H1 (cell line): ENCODE data around the gene CEP83. TPM values are rescaled to one million over a fixed set of nuclear protein-coding genes. Genes with fewer than 3 reads are reported as not detected.

Experiments used
- CTCF ChIA-PET: fragments of 300-600 bp; sonication (Branson Sonifier 250); formaldehyde crosslinking; loops from one replicate; lab custom pipeline; 2021; ENCODE audit not compliant: partially characterized antibody; lab: Charles Lee
- POLR2A ChIA-PET: fragments of 300-600 bp; sonication (Branson Sonifier 250); formaldehyde crosslinking; loops from one replicate; lab custom pipeline; 2021; ENCODE audit warnings: inconsistent platforms; ENCODE audit not compliant: partially characterized antibody; lab: Charles Lee
- DNase-seq, 2 experiments: peaks; one replicate each; pipeline versions ENCODE4 v3.0.0 to v3.0.0-alpha.2; 2010 to 2022; ENCODE audit warnings: low spot score in 2 of 2, low read depth in 1 of 2, mixed read lengths in 1 of 2
- FAIRE-seq: peaks from 2 replicates; lab custom pipeline; 2011; peaks lifted over from hg19 to GRCh38; lab: Jason Lieb, UNC
- H2AFZ ChIP-seq: 2 replicates; pipeline ENCODE4 v1.8.1; 2012; ENCODE audit warnings: low read length, inconsistent platforms
- H2AK5ac ChIP-seq: 2 replicates; pipeline ENCODE4 v1.6.1; 2013; ENCODE audit warnings: low read depth, low read length
- H2BK120ac ChIP-seq: replicated peaks from 2 replicates; pipeline ENCODE3; 2013; ENCODE audit warnings: low read depth, low read length, inconsistent platforms
- H2BK12ac ChIP-seq: 2 replicates; pipeline ENCODE4 v1.6.1; 2013; ENCODE audit warnings: low read depth, low read length
- H2BK15ac ChIP-seq: 2 replicates; pipeline ENCODE4 v1.6.1; 2013; ENCODE audit warnings: low read length
- H2BK20ac ChIP-seq: 2 replicates; pipeline ENCODE4 v1.6.1; 2013; ENCODE audit warnings: low read length
- H2BK5ac ChIP-seq: 2 replicates; pipeline ENCODE4 v1.6.1; 2013; ENCODE audit warnings: low read depth, low read length
- H3K14ac ChIP-seq: 2 replicates; pipeline ENCODE4 v1.6.1; 2013; ENCODE audit warnings: inconsistent platforms; ENCODE audit not compliant: insufficient read length
- H3K18ac ChIP-seq: 2 replicates; pipeline ENCODE4 v1.6.1; 2013; ENCODE audit warnings: low read length; ENCODE audit errors: extremely low read depth
- H3K23ac ChIP-seq: 2 replicates; pipeline ENCODE4 v1.6.1; 2013; ENCODE audit warnings: inconsistent platforms; ENCODE audit not compliant: insufficient read length
- H3K23me2 ChIP-seq: 2 replicates; pipeline ENCODE4 v1.6.1; 2013; ENCODE audit warnings: low read depth, low read length
- H3K27ac ChIP-seq: 2 replicates; pipeline ENCODE4 v1.6.1; 2011; ENCODE audit warnings: low read depth, low read length, inconsistent platforms
- H3K27me3 ChIP-seq, 4 experiments: replicated peaks in 1 of 4; 1 replicate in 1 of 4; 2 replicates in 3 of 4; pipeline versions ENCODE4 v1.6.1 to v1.8.1; 2011 to 2013; ENCODE audit warnings: low read length in 3 of 4, mild to moderate bottlenecking in 3 of 4, inconsistent platforms in 2 of 4, mixed read lengths in 2 of 4, moderate library complexity in 1 of 4; ENCODE audit not compliant: control insufficient read depth in 3 of 4, insufficient read depth in 3 of 4; ENCODE audit errors: extremely low read depth in 1 of 4
- H3K36me3 ChIP-seq, 4 experiments: 2 replicates each; pipeline versions ENCODE4 v1.6.1 to v1.8.1; 2011 to 2013; ENCODE audit warnings: mild to moderate bottlenecking in 4 of 4, low read length in 3 of 4, moderate library complexity in 2 of 4, control low read depth in 1 of 4, inconsistent platforms in 1 of 4; ENCODE audit not compliant: insufficient read depth in 4 of 4, control insufficient read depth in 2 of 4
- H3K4ac ChIP-seq: replicated peaks from 2 replicates; pipeline ENCODE3; 2013; ENCODE audit warnings: low read length, low read depth, mixed read lengths, inconsistent platforms; ENCODE audit not compliant: insufficient read length
- H3K4me1 ChIP-seq, 4 experiments: replicated peaks in 1 of 4; 1 replicate in 1 of 4; 2 replicates in 3 of 4; pipeline versions ENCODE4 v1.6.1 to v1.8.1; 2011 to 2013; ENCODE audit warnings: low read length in 3 of 4, inconsistent platforms in 2 of 4, mixed read lengths in 1 of 4; ENCODE audit not compliant: insufficient read depth in 4 of 4, control insufficient read depth in 3 of 4
- H3K4me2 ChIP-seq, 2 experiments: 2 replicates each; pipeline versions ENCODE4 v1.6.1 to v1.8.1; 2011 to 2013; ENCODE audit warnings: low read depth in 2 of 2, low read length in 2 of 2, control low read depth in 1 of 2, inconsistent platforms in 1 of 2, mild to moderate bottlenecking in 1 of 2; ENCODE audit not compliant: insufficient read depth in 1 of 2
- H3K4me3 ChIP-seq, 4 experiments: fragments of 200-600, 300-600 bp in 1 of 4; sonication (generic), shearing (Covaris generic), sonication (Bioruptor Twin) in 1 of 4; 2 replicates each; pipeline versions ENCODE4 v1.5.1 to v1.8.1; 2011 to 2016; ENCODE audit warnings: low read length in 4 of 4, low read depth in 3 of 4, control low read depth in 2 of 4, inconsistent platforms in 2 of 4, mild to moderate bottlenecking in 2 of 4, mixed read lengths in 1 of 4, moderate library complexity in 1 of 4; ENCODE audit not compliant: insufficient read depth in 2 of 4; ENCODE audit errors: extremely low read depth in 1 of 4
- H3K56ac ChIP-seq: replicated peaks from 2 replicates; pipeline ENCODE3; 2013; ENCODE audit warnings: low read depth, mild to moderate bottlenecking, mixed read lengths, low read length, inconsistent platforms; ENCODE audit not compliant: insufficient read length
- H3K79me1 ChIP-seq: 2 replicates; pipeline ENCODE4 v1.6.1; 2013; ENCODE audit warnings: low read depth, low read length, control low read depth
- H3K79me2 ChIP-seq, 2 experiments: 2 replicates each; pipeline versions ENCODE4 v1.6.1 to v1.8.1; 2012 to 2013; ENCODE audit warnings: low read length in 2 of 2, mild to moderate bottlenecking in 2 of 2, inconsistent platforms in 1 of 2; ENCODE audit not compliant: insufficient read depth in 2 of 2, control insufficient read depth in 1 of 2
- H3K9ac ChIP-seq, 4 experiments: replicated peaks in 1 of 4; 1 replicate in 1 of 4; 2 replicates in 3 of 4; pipeline versions ENCODE4 v1.6.1 to v1.8.1; 2011 to 2013; ENCODE audit warnings: low read depth in 3 of 4, low read length in 3 of 4, control low read depth in 2 of 4, mild to moderate bottlenecking in 2 of 4, moderate library complexity in 2 of 4, inconsistent platforms in 1 of 4; ENCODE audit errors: extremely low read depth in 1 of 4
- H3K9me3 ChIP-seq, 2 experiments: 2 replicates each; pipeline versions ENCODE4 v1.6.1 to v1.8.1; 2012 to 2013; ENCODE audit warnings: mild to moderate bottlenecking in 2 of 2, moderate library complexity in 2 of 2, control low read depth in 1 of 2, inconsistent platforms in 1 of 2, low read depth in 1 of 2, low read length in 1 of 2, mixed read lengths in 1 of 2; ENCODE audit not compliant: insufficient read depth in 2 of 2
- H4K20me1 ChIP-seq, 2 experiments: replicated peaks in 1 of 2; 2 replicates each; pipeline versions ENCODE3 to v1.8.1; 2011 to 2013; ENCODE audit warnings: inconsistent platforms in 2 of 2, low read length in 2 of 2, mild to moderate bottlenecking in 1 of 2; ENCODE audit not compliant: insufficient read depth in 2 of 2, control insufficient read depth in 1 of 2
- H4K5ac ChIP-seq: 2 replicates; pipeline ENCODE4 v1.6.1; 2013; ENCODE audit warnings: low read length, low read depth, mixed read lengths, inconsistent platforms; ENCODE audit not compliant: insufficient read length
- H4K8ac ChIP-seq: 2 replicates; pipeline ENCODE4 v1.8.0; 2013; ENCODE audit warnings: mild to moderate bottlenecking, moderate library complexity, low read length, inconsistent platforms; ENCODE audit not compliant: insufficient read depth; ENCODE audit errors: extremely low read depth
- H4K91ac ChIP-seq: replicated peaks from 2 replicates; pipeline ENCODE3; 2013; ENCODE audit warnings: low read length, mixed read lengths, inconsistent platforms; ENCODE audit not compliant: insufficient read length
- EGR1 ChIP-seq: IDR thresholded peaks from 2 replicates; pipeline ENCODE4 v1.6.1; 2011; ENCODE audit warnings: low read depth, low read length, borderline replicate concordance
- HDAC6 ChIP-seq: IDR thresholded peaks from one replicate; pipeline ENCODE4 v1.7.1; 2012; ENCODE audit warnings: low read depth, mild to moderate bottlenecking, inconsistent platforms, low read length, moderate library complexity
- RAD21 ChIP-seq, 2 experiments: IDR thresholded peaks in 1 of 2; conservative IDR thresholded peaks in 1 of 2; 2 replicates each; pipeline ENCODE4 v1.6.1; 2011; ENCODE audit warnings: low read depth in 2 of 2, low read length in 2 of 2, improper control_type of control experiment in 1 of 2, inconsistent platforms in 1 of 2, mild to moderate bottlenecking in 1 of 2, moderate library complexity in 1 of 2
- WGBS, 2 experiments: shearing (Covaris generic) in 1 of 2; methylation state at CpG; one replicate each; pipeline versions ENCODE4 v1.1.6 to v1.1.7; 2013 to 2015; ENCODE audit warnings: low lambda C conversion rate in 2 of 2, mixed read lengths in 2 of 2, inconsistent platforms in 1 of 2, low coverage in 1 of 2, missing lambda C conversion rate in 1 of 2; ENCODE audit not compliant: insufficient replicate concordance in 2 of 2, insufficient coverage in 1 of 2, insufficient read length in 1 of 2; ENCODE audit errors: extremely low coverage in 1 of 2, missing lambda C conversion rate in 1 of 2; 5-methylcytosine and 5-hydroxymethylcytosine counted together
- polyA plus RNA-seq, 7 experiments: library from polyadenylated mRNA; depleted of rRNA in 3 of 7; stranded (reverse) in 5 of 7; unstranded in 2 of 7; fragments of >200 nt in 5 of 7; fragments of 200-250 nt in 2 of 7; gene quantifications; 1 replicate in 5 of 7; 2 replicates in 1 of 7; 4 replicates in 1 of 7; pipeline versions ENCODE4 v1.2.1 to v1.2.3, GENCODE V29; 2011 to 2013; ENCODE audit warnings: missing spikeins in 2 of 7, mixed read lengths in 2 of 7
- total RNA-seq: library from RNA; stranded (reverse); fragmentation: NEBNext Ultra II Directional; extraction: Animal tissue kit (Norgen Biotek cat#: 25700); gene quantifications from 2 replicates; pipeline ENCODE4 v1.2.1, GENCODE V29; 2021

The CEP83 gene
- total and polyA plus RNA-seq, 2 of the 8 experiments (the other 6 are each of a cell fraction or from before 2014, with no cell fraction given), result 6.0 to 25.8 TPM

DNA sequence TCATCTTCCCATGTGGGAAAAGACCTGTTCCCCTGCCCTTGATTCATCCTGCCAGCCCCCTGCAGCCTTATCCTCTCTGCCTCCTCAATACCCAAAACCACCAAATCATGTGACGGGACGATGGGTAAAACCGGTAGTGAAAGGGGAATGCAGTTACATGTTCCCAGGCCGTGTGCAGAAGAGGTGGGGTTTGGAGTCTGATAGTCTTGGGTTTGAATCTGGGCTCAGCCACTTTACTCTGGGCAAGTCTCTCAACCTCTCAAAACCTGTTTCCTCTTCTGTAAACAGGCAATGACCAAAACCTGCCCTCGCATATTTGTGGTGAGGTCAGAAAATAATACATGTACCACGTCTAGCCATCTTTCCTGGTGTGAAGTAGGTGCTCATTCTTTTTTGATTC, 188.3 kb downstream of the CEP83 start:
- 91% methylated on average over 6 of the region's 6 CpGs; no CpG with 5 or more reads in 1 of the 2 experiments for WGBS, 2 experiments
- Histone ChIP-seq H3K4me2 (no peak overlapping the region), H2BK20ac (no peak overlapping the region), H3K23me2 (no peaks in the 10 kb centered on the region), H3K23ac (no peak overlapping the region), H3K9ac (no peak overlapping the region), H4K91ac (no peak overlapping the region), H3K79me2 (no peaks in the 10 kb centered on the region), H4K5ac (no peak overlapping the region), H3K4me3 (no peak overlapping the region), H3K14ac (no peak overlapping the region), H3K27me3 (no peaks in the 10 kb centered on the region), H2AK5ac (no peak overlapping the region), H3K27ac (no peak overlapping the region), H3K18ac (no peak overlapping the region), H2BK15ac (no peak overlapping the region), H2BK5ac (no peak overlapping the region), H4K8ac (no peak overlapping the region), H2AFZ (no peak overlapping the region), H3K4ac (no peak overlapping the region)
- POLR2A ChIA-PET, result interaction anchor here (1.3 kb wide), 1 partner anchor 9 kb away, joined by 3 read pairs; no protein-coding TSS in a partner anchor
- DNase-seq, result no peak
- TF ChIP-seq RAD21 (IDR thresholded peaks at IDR 0.05 in 1 of 2, conservative IDR thresholded peaks at IDR 0.05 in 1 of 2; ENCODE audit: low read depth in 2 of 2, low read length in 2 of 2), result 0 out of 4 replicates have a peak, but pooled peaks of 1 of the 2 experiments have one; percentile 5
- TF ChIP-seq EGR1, result no peak
- TF ChIP-seq HDAC6, result no peak
- TF ChIP-seq, all 59 proteins: peak for 1
- Histone ChIP-seq H3K56ac (no peak overlapping the region), H2BK120ac (no peak overlapping the region), H4K20me1 (no peaks in the 10 kb centered on the region), H3K9me3 (no peaks in the 10 kb centered on the region), H3K36me3 (no peaks in the 10 kb centered on the region), H3K4me1 (no peaks in the 10 kb centered on the region), H3K79me1 (no peaks in the 10 kb centered on the region), H2BK12ac (no peak overlapping the region)
- no peak for FAIRE-seq
- CTCF ChIA-PET, result interaction anchor here (0.6 to 1.1 kb wide), 2 partner anchors 505 to 768 kb away, joined by 3 read pairs; no protein-coding TSS in a partner anchor
